GM21786 (cell line): ENCODE measurements around the gene ZNF644.

ENCODE experiments used
- ATAC-seq: cut with Tn5 transposase; IDR thresholded peaks from one replicate; pipeline ENCODE4 v1.9.1; 2021; ENCODE audit not compliant: unreplicated experiment

Gene ZNF644

GRCh38 chr1:90989302-90989701 lies 32.5 kb downstream of the ZNF644 start:
- ATAC-seq: no peak

GRCh38 chr1:90987841-90988240 lies 34.0 kb downstream of the ZNF644 start:
- no peak for ATAC-seq

GRCh38 chr1:90986953-90987352 lies 34.9 kb downstream of the ZNF644 start:
- no peak for ATAC-seq

- no peak for ATAC-seq
Observed at GRCh38 chr1:90977522-90977921, 44.3 kb downstream of the ZNF644 start.

- no peak for ATAC-seq
Observed at GRCh38 chr1:90973897-90974798, 47.7 kb downstream of the ZNF644 start.

- ATAC-seq: no peak
Observed at GRCh38 chr1:90970208-90970607, 51.6 kb downstream of the ZNF644 start.

GRCh38 chr1:90969241-90969640 lies 52.6 kb downstream of the ZNF644 start:
- no peak for ATAC-seq

GRCh38 chr1:90964444-90965035 lies 57.3 kb downstream of the ZNF644 start:
- ATAC-seq: no peak

GRCh38 chr1:90963651-90964050 lies 58.2 kb downstream of the ZNF644 start:
- ATAC-seq: no peak

- no peak for ATAC-seq
Observed at GRCh38 chr1:90963236-90963635, 58.6 kb downstream of the ZNF644 start.

- peak; percentile 56 for ATAC-seq
Observed at GRCh38 chr1:90959352-90960206, 62.3 kb downstream of the ZNF644 start.

- ATAC-seq: no peak
Observed at GRCh38 chr1:90957497-90957896, 64.3 kb downstream of the ZNF644 start.

GRCh38 chr1:90955769-90956168 lies 66.1 kb downstream of the ZNF644 start:
- no peak for ATAC-seq

GRCh38 chr1:90952906-90953305 lies 68.9 kb downstream of the ZNF644 start:
- no peak for ATAC-seq

GRCh38 chr1:90951009-90951408 lies 70.8 kb downstream of the ZNF644 start:
- no peak for ATAC-seq

GRCh38 chr1:90948301-90948700 lies 73.5 kb downstream of the ZNF644 start:
- no peak for ATAC-seq

- no peak for ATAC-seq
Observed at GRCh38 chr1:90946630-90947029, 75.2 kb downstream of the ZNF644 start.

GRCh38 chr1:90945287-90945686 lies 76.5 kb downstream of the ZNF644 start:
- ATAC-seq: no peak

GRCh38 chr1:90943966-90944365 lies 77.9 kb downstream of the ZNF644 start:
- no peak for ATAC-seq

GRCh38 chr1:90940746-90941145 lies 81.1 kb downstream of the ZNF644 start:
- ATAC-seq: no peak

GRCh38 chr1:90936731-90937130 lies 85.1 kb downstream of the ZNF644 start:
- ATAC-seq: no peak

GRCh38 chr1:90936061-90936460 lies 85.8 kb downstream of the ZNF644 start:
- ATAC-seq: no peak
